ENCODE measurements around the gene PTPRJ. TPM values are rescaled to one million over a fixed set of nuclear protein-coding genes. Genes with fewer than 3 reads are reported as not detected.

PTPRJ gene
- polyA plus RNA-seq, 3 donors = 10.0 to 36.4 (median 14.6) TPM

GRCh38 chr11:47944632-47945031 is 35.7 kb upstream of the PTPRJ start:
- Mint-ChIP-seq H3K36me3 (no peaks in the 10 kb centered on the region), H3K27me3 (ENCODE audit: low read depth in 3 of 3) (peaks cover 2 to 10% (median 3%) of the 10 kb centered on the region in 3 donors), H3K9me3 (peaks cover 0 to 2% (median 0%) of the 10 kb centered on the region in 7 donors), H3K4me3 (no peak overlapping the region), H3K27ac (peak overlapping the region in 1 of 7 donors; percentile 82), H3K4me1 (peaks cover 63% of the 10 kb centered on the region)
- no peak for DNase-seq
- Histone ChIP-seq H3K36me3 (replicated peaks in 1 of 2; ENCODE audit: control insufficient read depth in 1 of 2, insufficient read depth in 2 of 2, low read length in 2 of 2) (no peaks in the 10 kb centered on the region), H3K27ac (ENCODE audit: low read depth in 1 of 2, low read length in 2 of 2) (no peak overlapping the region), H3K9me3 (replicated peaks in 1 of 2; ENCODE audit: control insufficient read depth in 1 of 2, insufficient read depth in 1 of 2, low read length in 2 of 2) (no peaks in the 10 kb centered on the region), H3K27me3 (ENCODE audit: control insufficient read depth in 2 of 2, insufficient read depth in 2 of 2, low read length in 2 of 2) (no peaks in the 10 kb centered on the region), H3K79me2 (ENCODE audit: insufficient read depth, low read length) (no peaks in the 10 kb centered on the region), H3K9ac (ENCODE audit: insufficient read depth, low read length, poor library complexity, severe bottlenecking) (no peak overlapping the region), H2AFZ (ENCODE audit: insufficient read depth, low read depth, low read length, poor library complexity, severe bottlenecking) (no peak overlapping the region), H3K4me1 (ENCODE audit: control insufficient read depth in 1 of 2, insufficient read depth in 2 of 2, low read length in 2 of 2) (peaks cover 63 to 64% of the 10 kb centered on the region in 2 donors), H3K4me2 (replicated peaks; ENCODE audit: extremely low read depth, low read length, poor library complexity, severe bottlenecking) (no peak overlapping the region), H4K20me1 (ENCODE audit: insufficient read depth, low read length) (no peaks in the 10 kb centered on the region), H3K4me3 (replicated peaks in 1 of 3; ENCODE audit: low read depth in 2 of 3, low read length in 3 of 3) (no peak overlapping the region)
- no peak for TF ChIP-seq CTCF (IDR thresholded peaks at IDR 0.05)
- intact Hi-C loops (cut with micrococcal nuclease) = loop anchor here (5.0 kb wide), 1 partner anchor 38 kb away; the partner anchor contains the start of gene PTPRJ (in 2 of the 2)

GRCh38 chr11:47946682-47947559 is 33.4 kb upstream of the PTPRJ start:
- Mint-ChIP-seq H3K36me3 (no peaks in the 10 kb centered on the region), H3K4me3 (peak overlapping the region in 1 of 2 donors; percentile 26), H3K4me1 (peaks cover 70% of the 10 kb centered on the region), H3K9me3 (peaks cover 0 to 2% (median 0%) of the 10 kb centered on the region in 7 donors), H3K27me3 (ENCODE audit: low read depth in 3 of 3) (peaks cover 2 to 10% (median 3%) of the 10 kb centered on the region in 3 donors), H3K27ac (peak overlapping the region; percentile 82 to 97 (median 91))
- H3K36me3 ChIP-seq (replicated peaks in 1 of 2; ENCODE audit: control insufficient read depth in 1 of 2, insufficient read depth in 2 of 2, low read length in 2 of 2) = no peaks in the 10 kb centered on the region
- H3K4me2 ChIP-seq (replicated peaks; ENCODE audit: extremely low read depth, low read length, poor library complexity, severe bottlenecking) = peak overlapping the region; percentile 34
- H3K79me2 ChIP-seq (ENCODE audit: insufficient read depth, low read length) = no peaks in the 10 kb centered on the region
- H3K4me1 ChIP-seq (ENCODE audit: control insufficient read depth in 1 of 2, insufficient read depth in 2 of 2, low read length in 2 of 2) = peaks cover 72% of the 10 kb centered on the region in 2 donors
- H3K9me3 ChIP-seq (replicated peaks in 1 of 2; ENCODE audit: control insufficient read depth in 1 of 2, insufficient read depth in 1 of 2, low read length in 2 of 2) = no peaks in the 10 kb centered on the region
- peak overlapping the region; percentile 7 for H3K9ac ChIP-seq (ENCODE audit: insufficient read depth, low read length, poor library complexity, severe bottlenecking)
- WGBS (ENCODE audit: insufficient coverage) = 0% methylated on average over 8 of the region's 10 CpGs
- peak overlapping the region in 1 of 3 experiments; percentile 32 for H3K4me3 ChIP-seq (replicated peaks in 1 of 3; ENCODE audit: low read depth in 2 of 3, low read length in 3 of 3)
- H2AFZ ChIP-seq (ENCODE audit: insufficient read depth, low read depth, low read length, poor library complexity, severe bottlenecking) = no peak overlapping the region
- peak; percentile 86 to 97 (median 93) for DNase-seq
- H3K27ac ChIP-seq (ENCODE audit: low read depth in 1 of 2, low read length in 2 of 2) = peak overlapping the region; percentile 42 to 72
- H3K27me3 ChIP-seq (ENCODE audit: control insufficient read depth in 2 of 2, insufficient read depth in 2 of 2, low read length in 2 of 2) = no peaks in the 10 kb centered on the region
- H4K20me1 ChIP-seq (ENCODE audit: insufficient read depth, low read length) = no peaks in the 10 kb centered on the region
- intact Hi-C loops (cut with micrococcal nuclease) = loop anchor here (5.0 kb wide), 1 partner anchor 35 kb away; the partner anchor contains the start of gene PTPRJ (in 2 of the 2)
- no peak for TF ChIP-seq CTCF (IDR thresholded peaks at IDR 0.05)
